ENCODE results near the gene SNX30.

SNX30 gene

GRCh38 chr9:112765281-112765680, 14.7 kb downstream of the SNX30 start:
- no peak overlapping the region for H3K4me3 ChIP-seq (ENCODE audit: low read depth in 1 of 2, low read length in 2 of 2)
- H3K27me3 ChIP-seq (ENCODE audit: insufficient read depth, low read length, poor library complexity): no peaks in the 10 kb centered on the region
- H3K9ac ChIP-seq (ENCODE audit: low read depth, low read length): no peak overlapping the region
- H3K4me2 ChIP-seq (ENCODE audit: insufficient read depth, low read length): no peak overlapping the region
- no peak overlapping the region for H3K27ac ChIP-seq (ENCODE audit: low read length)
- no peaks in the 10 kb centered on the region for H3K9me3 ChIP-seq (ENCODE audit: insufficient read depth, low read length, severe bottlenecking)
- DNase-seq (no peak), ATAC-seq (ENCODE audit: insufficient read depth, low read depth) (no peak)
- TF ChIP-seq EZH2 (IDR thresholded peaks at IDR 0.05; ENCODE audit: borderline replicate concordance, low read depth, low read length, severe bottlenecking) (no peak), CTCF (IDR thresholded peaks at IDR 0.05; ENCODE audit: borderline replicate concordance, extremely low read depth, low read length, poor library complexity, severe bottlenecking) (no peak)
- no peaks in the 10 kb centered on the region for H3K4me1 ChIP-seq (ENCODE audit: insufficient read depth, low read length)
- H3K36me3 ChIP-seq (ENCODE audit: insufficient read depth, low read length): no peaks in the 10 kb centered on the region
- no peak overlapping the region for H2AFZ ChIP-seq (ENCODE audit: low read depth, low read length)
- no peaks in the 10 kb centered on the region for H4K20me1 ChIP-seq (ENCODE audit: insufficient read depth, low read length)
- no peaks in the 10 kb centered on the region for H3K79me2 ChIP-seq (ENCODE audit: insufficient read depth, low read length)

DNA sequence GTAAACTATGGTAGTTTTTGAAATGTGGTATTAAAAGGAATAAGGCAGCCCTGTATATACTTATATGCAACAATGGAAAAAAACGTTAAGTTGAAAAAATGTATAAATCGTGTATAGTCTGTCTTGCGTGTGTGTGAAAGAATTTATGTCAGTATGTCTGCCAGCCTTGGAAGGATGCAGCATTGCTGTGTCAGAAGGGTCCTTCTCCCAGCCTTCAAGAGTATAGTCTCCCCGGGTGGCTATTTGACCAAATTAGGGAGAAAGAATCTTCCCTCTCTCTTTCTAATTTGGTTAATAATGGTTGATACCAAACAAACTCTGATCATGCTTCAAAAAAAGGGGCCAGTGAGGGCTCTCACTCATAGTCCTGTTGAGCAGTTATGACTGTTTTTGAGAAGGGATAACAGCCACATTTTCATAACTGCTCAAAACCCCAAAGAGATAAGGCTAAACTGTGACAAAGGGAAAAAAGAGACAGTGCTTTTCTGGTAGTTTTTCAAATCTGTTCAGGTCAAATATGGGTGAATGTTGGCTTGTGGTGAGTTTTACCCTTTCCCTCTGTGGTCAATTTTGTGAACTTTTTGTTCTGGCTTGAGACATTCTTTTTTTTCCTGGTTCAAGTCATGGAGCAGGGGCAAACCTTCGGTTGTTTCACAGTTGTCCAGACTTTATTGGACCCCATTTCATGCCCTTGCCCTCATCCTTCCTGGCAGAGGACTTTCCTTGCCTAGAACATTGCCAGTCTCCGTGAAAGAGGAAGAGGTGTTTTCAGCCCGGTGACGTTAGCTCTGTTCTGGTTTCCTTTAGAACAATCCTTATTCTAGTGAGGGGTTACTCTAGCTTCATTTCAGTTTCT, 21.0 kb downstream of the SNX30 start:
- H3K4me3 ChIP-seq (ENCODE audit: low read depth in 1 of 2, low read length in 2 of 2): no peak overlapping the region
- no peaks in the 10 kb centered on the region for H3K27me3 ChIP-seq (ENCODE audit: insufficient read depth, low read length, poor library complexity)
- H3K4me1 ChIP-seq (ENCODE audit: insufficient read depth, low read length): no peaks in the 10 kb centered on the region
- no peaks in the 10 kb centered on the region for H3K36me3 ChIP-seq (ENCODE audit: insufficient read depth, low read length)
- H2AFZ ChIP-seq (ENCODE audit: low read depth, low read length): no peak overlapping the region
- H3K79me2 ChIP-seq (ENCODE audit: insufficient read depth, low read length): no peaks in the 10 kb centered on the region
- TF ChIP-seq CTCF (IDR thresholded peaks at IDR 0.05; ENCODE audit: borderline replicate concordance, extremely low read depth, low read length, poor library complexity, severe bottlenecking) (no peak), EZH2 (IDR thresholded peaks at IDR 0.05; ENCODE audit: borderline replicate concordance, low read depth, low read length, severe bottlenecking) (no peak)
- H4K20me1 ChIP-seq (ENCODE audit: insufficient read depth, low read length): 0 out of 2 replicates have a peak, but pooled peaks cover 3% of the 10 kb centered on the region
- H3K9ac ChIP-seq (ENCODE audit: low read depth, low read length): no peak overlapping the region
- no peak overlapping the region for H3K27ac ChIP-seq (ENCODE audit: low read length)
- no peaks in the 10 kb centered on the region for H3K9me3 ChIP-seq (ENCODE audit: insufficient read depth, low read length, severe bottlenecking)
- H3K4me2 ChIP-seq (ENCODE audit: insufficient read depth, low read length): no peak overlapping the region
- no peak for DNase-seq
- ATAC-seq (ENCODE audit: insufficient read depth, low read depth): no peak

- H3K27ac ChIP-seq (ENCODE audit: low read length): no peak overlapping the region
- H3K79me2 ChIP-seq (ENCODE audit: insufficient read depth, low read length): no peaks in the 10 kb centered on the region
- no peak overlapping the region for H3K4me2 ChIP-seq (ENCODE audit: insufficient read depth, low read length)
- no peaks in the 10 kb centered on the region for H3K9me3 ChIP-seq (ENCODE audit: insufficient read depth, low read length, severe bottlenecking)
- no peak overlapping the region for H3K4me3 ChIP-seq (ENCODE audit: low read depth in 1 of 2, low read length in 2 of 2)
- ATAC-seq (ENCODE audit: insufficient read depth, low read depth) (no peak), DNase-seq (no peak)
- H3K36me3 ChIP-seq (ENCODE audit: insufficient read depth, low read length): no peaks in the 10 kb centered on the region
- no peak for TF ChIP-seq CTCF (IDR thresholded peaks at IDR 0.05; ENCODE audit: borderline replicate concordance, extremely low read depth, low read length, poor library complexity, severe bottlenecking)
- TF ChIP-seq EZH2 (IDR thresholded peaks at IDR 0.05; ENCODE audit: borderline replicate concordance, low read depth, low read length, severe bottlenecking): no peak
- no peak overlapping the region for H3K9ac ChIP-seq (ENCODE audit: low read depth, low read length)
- H3K4me1 ChIP-seq (ENCODE audit: insufficient read depth, low read length): no peaks in the 10 kb centered on the region
- no peak overlapping the region for H2AFZ ChIP-seq (ENCODE audit: low read depth, low read length)
- no peaks in the 10 kb centered on the region for H3K27me3 ChIP-seq (ENCODE audit: insufficient read depth, low read length, poor library complexity)
- 0 out of 2 replicates have a peak, but pooled peaks cover 3% of the 10 kb centered on the region for H4K20me1 ChIP-seq (ENCODE audit: insufficient read depth, low read length)
Measured at GRCh38 chr9:112772215-112772509, 21.6 kb downstream of the SNX30 start.
